Activated naive CD8-positive, alpha-beta T cell treated with anti-CD3 and anti-CD28 coated beads, Interleukin-2, amount 10 ng/mL, durations not matched to agents 7 days and 5 days (primary cell): ENCODE data around the gene ZNF280C. TPM values are rescaled to one million over a fixed set of nuclear protein-coding genes. Genes with fewer than 3 reads are reported as not detected.
"Not testable (repeated sequence)": the region's sequence is repeated elsewhere in the genome, so short reads cannot be mapped to it uniquely, and the experiment has no call there.

Experiments used
- ATAC-seq: fragments of 150-1000 bp; cut with Tn5 transposase; one replicate; pipeline ENCODE4 v1.10.0; 2021; ENCODE audit warnings: low read depth, moderate library complexity
- POLR2A ChIA-PET: fragments of 350-600 bp; sonication (Branson Sonifier 250); formaldehyde crosslinking; loops from one replicate; lab custom pipeline; 2021; ENCODE audit warnings: antibody characterized with exemption; lab: Charles Lee
- DNase-seq: peaks from one replicate; pipeline ENCODE4 v3.0.0; 2021
- H3K27ac Mint-ChIP-seq: one replicate; pipeline ENCODE4 v1.8.0; 2022; ENCODE audit warnings: mild to moderate bottlenecking, mixed read lengths
- H3K27me3 Mint-ChIP-seq: one replicate; pipeline ENCODE4 v1.8.0; 2022; ENCODE audit warnings: mild to moderate bottlenecking, moderate library complexity, mixed read lengths
- H3K36me3 Mint-ChIP-seq: one replicate; pipeline ENCODE4 v1.8.0; 2021; ENCODE audit warnings: mild to moderate bottlenecking, mixed read lengths
- H3K4me1 Mint-ChIP-seq: one replicate; pipeline ENCODE4 v1.8.0; 2021; ENCODE audit warnings: mixed read lengths
- H3K4me3 Mint-ChIP-seq: one replicate; pipeline ENCODE4 v1.8.0; 2022; ENCODE audit warnings: mild to moderate bottlenecking, moderate library complexity, mixed read lengths
- H3K9me3 Mint-ChIP-seq: one replicate; pipeline ENCODE4 v1.8.0; 2021; ENCODE audit warnings: mixed read lengths
- total RNA-seq, 2 experiments: library from RNA; stranded (reverse); gene quantifications; one replicate each; pipeline ENCODE4 v1.2.3, GENCODE V29; 2021

ZNF280C gene
- total RNA-seq, 2 experiments from 2014 or later, result 5.0 to 5.6 TPM

- Mint-ChIP-seq H3K27me3 (peaks cover under 1% of the 10 kb centered on the region), H3K4me3 (no peak overlapping the region), H3K27ac (no peak overlapping the region), H3K36me3 (no peaks in the 10 kb centered on the region), H3K4me1 (no peaks in the 10 kb centered on the region), H3K9me3 (no peaks in the 10 kb centered on the region)
- DNase-seq, result no peak
- POLR2A ChIA-PET, result no interaction called here
- no peak for ATAC-seq
These were observed 16.4 kb upstream of the ZNF280C start for GRCh38 chrX:130285069-130285620.

DNA sequence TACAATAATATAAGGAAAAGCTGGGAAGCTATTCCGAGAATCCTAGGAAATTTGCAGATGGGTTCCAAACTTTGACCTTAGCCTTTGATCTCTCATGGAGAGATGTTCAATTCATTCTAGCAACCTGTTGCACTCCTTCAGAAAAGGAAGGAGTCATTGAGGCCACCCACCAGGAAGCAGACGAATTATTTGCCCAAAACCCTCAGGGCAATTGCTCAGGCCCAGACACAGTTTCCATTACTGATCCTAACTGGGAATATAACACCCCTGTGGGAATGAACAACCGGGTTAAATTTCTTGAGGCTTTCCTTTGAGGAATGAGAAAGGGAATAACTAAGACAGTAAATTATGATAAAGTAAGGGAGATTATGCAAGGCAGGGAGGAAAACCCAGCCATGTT lies 13.5 kb upstream of the ZNF280C start:
- H3K27me3 Mint-ChIP-seq, result peaks cover 2% of the 10 kb centered on the region
- no peak overlapping the region for H3K4me3 Mint-ChIP-seq
- H3K27ac Mint-ChIP-seq, result no peak overlapping the region
- no peaks in the 10 kb centered on the region for H3K4me1 Mint-ChIP-seq
- POLR2A ChIA-PET, result no interaction called here
- DNase-seq (no peak), ATAC-seq (no peak)
- no peaks in the 10 kb centered on the region for H3K36me3 Mint-ChIP-seq
- no peaks in the 10 kb centered on the region for H3K9me3 Mint-ChIP-seq

DNA sequence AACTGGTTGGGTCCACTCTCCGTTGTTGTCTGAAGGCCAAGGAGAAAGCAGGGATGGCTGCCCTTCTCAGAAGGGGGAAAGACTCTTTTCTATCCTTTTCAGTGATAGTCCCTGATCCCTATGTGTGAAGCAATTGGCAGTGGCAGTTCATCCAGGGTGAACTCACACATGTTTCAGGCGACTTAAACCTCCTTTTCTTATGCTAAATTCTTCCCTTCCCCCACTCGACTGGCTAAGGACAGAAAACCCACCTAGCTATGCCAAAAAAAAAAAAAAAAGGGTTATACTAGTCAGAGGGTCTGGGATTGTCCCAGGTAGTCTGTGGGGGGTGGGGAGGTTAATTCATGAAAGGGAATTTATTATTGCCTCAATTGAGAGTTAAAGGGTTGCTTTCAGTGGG lies 12.2 kb upstream of the ZNF280C start:
- no peak for ATAC-seq
- Mint-ChIP-seq H3K9me3 (no peaks in the 10 kb centered on the region), H3K4me1 (peaks cover 4% of the 10 kb centered on the region), H3K36me3 (no peaks in the 10 kb centered on the region), H3K27ac (no peak overlapping the region), H3K4me3 (no peak overlapping the region), H3K27me3 (peaks cover 2% of the 10 kb centered on the region)
- no peak for DNase-seq
- POLR2A ChIA-PET, result no interaction called here

DNA sequence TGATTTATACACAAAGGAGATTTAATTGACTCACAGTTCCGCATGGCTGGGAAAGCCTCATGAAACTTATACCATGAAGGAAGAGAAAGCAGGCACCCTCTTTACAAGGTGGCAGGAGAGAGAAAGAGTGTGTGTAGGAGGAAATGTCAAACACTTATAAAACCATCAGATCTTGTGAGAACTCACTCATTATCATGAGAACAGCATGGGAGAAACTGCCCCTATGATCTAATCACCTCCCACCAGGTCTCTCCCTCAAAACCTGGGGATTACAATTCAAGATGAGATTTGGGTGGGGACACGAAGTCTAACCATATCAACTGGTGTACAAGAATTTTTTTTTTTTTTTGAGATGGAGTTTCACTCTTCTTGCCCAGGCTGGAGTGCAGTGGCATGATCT lies 3.6 kb upstream of the ZNF280C start:
- H3K27me3 Mint-ChIP-seq, H3K27ac Mint-ChIP-seq, H3K9me3 Mint-ChIP-seq, H3K36me3 Mint-ChIP-seq, DNase-seq, ATAC-seq, H3K4me1 Mint-ChIP-seq, H3K4me3 Mint-ChIP-seq, POLR2A ChIA-PET: not testable (repeated sequence)

DNA sequence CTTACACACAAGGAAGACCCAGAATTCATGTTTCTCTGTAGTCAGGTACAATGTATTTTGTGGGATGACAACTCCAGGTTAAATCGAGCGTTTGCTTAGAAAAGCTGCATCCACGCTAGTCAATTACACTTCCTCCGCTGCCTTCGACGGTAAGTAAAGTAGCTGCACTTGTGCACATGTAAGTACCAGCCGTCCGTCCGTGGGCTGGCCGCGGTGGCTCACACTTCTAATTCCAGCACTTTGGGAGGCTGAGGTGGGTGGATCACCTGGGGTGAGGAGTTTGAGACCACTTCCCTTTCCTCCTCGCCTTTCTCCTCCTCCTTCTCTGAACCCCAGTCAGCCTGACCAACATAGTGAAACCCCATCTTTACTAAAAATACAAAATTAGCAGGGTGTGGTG lies 692 bp upstream of the ZNF280C start:
- not testable (repeated sequence) for H3K27me3 Mint-ChIP-seq, H3K27ac Mint-ChIP-seq, H3K4me3 Mint-ChIP-seq, DNase-seq, ATAC-seq, H3K9me3 Mint-ChIP-seq, H3K4me1 Mint-ChIP-seq, H3K36me3 Mint-ChIP-seq
- POLR2A ChIA-PET, result interaction anchor here (1.0 kb wide), 1 partner anchor 70 kb away, joined by 4 read pairs; the partner anchor contains the start of gene SLC25A14

- Mint-ChIP-seq H3K27ac (peak overlapping the region; percentile 85), H3K36me3 (no peaks in the 10 kb centered on the region), H3K4me3 (peak overlapping the region; percentile 89), H3K4me1 (peaks cover 9% of the 10 kb centered on the region), H3K27me3 (no peaks in the 10 kb centered on the region), H3K9me3 (peaks cover 2% of the 10 kb centered on the region)
- ATAC-seq (no peak), DNase-seq (no peak)
- POLR2A ChIA-PET, result no interaction called here
These were observed 697 bp downstream of the ZNF280C start for GRCh38 chrX:130267956-130268448.

GRCh38 chrX:130264573-130264972 lies 4.1 kb downstream of the ZNF280C start:
- ATAC-seq (no peak), DNase-seq (no peak)
- Mint-ChIP-seq H3K27ac (no peak overlapping the region), H3K9me3 (no peaks in the 10 kb centered on the region), H3K4me3 (no peak overlapping the region), H3K36me3 (peaks cover 3% of the 10 kb centered on the region), H3K27me3 (no peaks in the 10 kb centered on the region), H3K4me1 (peaks cover 9% of the 10 kb centered on the region)
- POLR2A ChIA-PET, result interaction anchor here (0.6 kb wide), 1 partner anchor 14 kb away, joined by 8 read pairs; no protein-coding TSS in a partner anchor

DNA sequence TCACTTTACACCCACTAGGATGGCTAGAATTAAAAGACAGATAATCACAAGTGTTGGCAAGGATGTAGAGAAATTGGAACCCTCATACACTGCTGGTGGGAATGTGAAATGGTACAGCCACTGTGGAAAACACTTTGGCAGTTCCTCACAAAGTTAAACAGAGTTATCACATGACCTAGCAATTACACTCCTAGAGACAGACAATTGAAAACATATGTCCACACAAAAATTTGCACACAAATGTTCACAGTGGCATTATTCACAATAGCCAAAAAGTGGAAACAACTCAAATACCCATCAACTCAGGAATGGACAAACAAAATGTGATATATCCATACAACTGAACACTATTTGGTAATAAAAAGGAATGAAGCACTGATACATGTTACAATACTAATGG lies 5.7 kb downstream of the ZNF280C start:
- H3K4me3 Mint-ChIP-seq, result no peak overlapping the region
- H3K27ac Mint-ChIP-seq, result no peak overlapping the region
- H3K36me3 Mint-ChIP-seq, result peaks cover 5% of the 10 kb centered on the region
- peaks cover 9% of the 10 kb centered on the region for H3K4me1 Mint-ChIP-seq
- no peaks in the 10 kb centered on the region for H3K9me3 Mint-ChIP-seq
- ATAC-seq (no peak), DNase-seq (no peak)
- no peaks in the 10 kb centered on the region for H3K27me3 Mint-ChIP-seq
- POLR2A ChIA-PET, result no interaction called here

DNA sequence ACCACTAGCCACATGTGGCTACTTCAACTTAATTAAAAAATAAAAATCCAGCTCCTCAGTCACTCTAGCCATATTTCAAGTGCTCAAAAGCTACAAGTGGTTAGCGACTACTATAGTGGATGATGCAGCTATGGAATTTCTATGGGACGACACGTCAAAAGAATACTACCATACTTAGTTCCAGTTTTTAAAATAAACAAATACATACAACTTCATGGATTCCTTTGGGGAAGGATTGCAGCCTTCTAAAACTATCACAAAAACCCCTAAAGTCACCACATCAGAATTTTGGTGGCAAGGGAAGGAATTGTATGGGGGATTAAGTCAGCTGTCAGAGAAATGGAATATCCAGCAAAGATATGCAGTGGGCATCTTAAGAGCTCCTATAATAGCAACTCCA lies 6.5 kb downstream of the ZNF280C start:
- H3K27me3 Mint-ChIP-seq, result no peaks in the 10 kb centered on the region
- H3K9me3 Mint-ChIP-seq, result no peaks in the 10 kb centered on the region
- H3K4me1 Mint-ChIP-seq, result peaks cover 5% of the 10 kb centered on the region
- ATAC-seq, result no peak
- POLR2A ChIA-PET, result no interaction called here
- no peak overlapping the region for H3K4me3 Mint-ChIP-seq
- H3K27ac Mint-ChIP-seq, result no peak overlapping the region
- DNase-seq, result no peak
- H3K36me3 Mint-ChIP-seq, result peaks cover 5% of the 10 kb centered on the region

DNA sequence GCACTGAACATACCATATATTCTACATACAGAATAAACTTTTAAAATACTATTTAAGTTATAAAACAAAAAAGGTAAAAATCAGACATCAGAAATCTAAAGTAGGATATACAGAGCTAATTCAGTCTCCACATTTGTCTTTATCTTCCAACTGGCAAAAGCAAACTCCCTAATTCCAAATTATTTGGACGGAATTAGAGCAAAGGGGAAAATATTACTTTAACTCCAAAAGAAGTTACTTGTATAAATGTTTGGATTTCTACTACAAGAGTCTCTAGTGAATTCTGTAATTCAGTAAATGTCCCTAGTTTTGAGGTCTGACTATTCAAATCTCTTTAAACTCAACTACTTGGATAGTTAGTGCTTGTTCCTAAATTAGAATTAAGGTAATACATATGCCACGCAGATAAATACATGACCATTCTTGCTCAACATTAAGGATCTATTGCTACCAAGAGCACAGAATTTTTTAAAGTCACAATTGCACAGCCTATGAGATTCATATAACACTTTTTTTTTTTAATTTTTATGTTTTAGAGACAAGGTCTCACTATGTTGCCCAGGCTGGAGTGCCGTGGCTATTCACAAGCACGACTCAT lies 7.3 kb downstream of the ZNF280C start:
- no peak for ATAC-seq
- Mint-ChIP-seq H3K4me1 (peaks cover 5% of the 10 kb centered on the region), H3K27me3 (no peaks in the 10 kb centered on the region), H3K27ac (no peak overlapping the region), H3K9me3 (no peaks in the 10 kb centered on the region), H3K4me3 (no peak overlapping the region), H3K36me3 (peaks cover 5% of the 10 kb centered on the region)
- POLR2A ChIA-PET, result no interaction called here
- DNase-seq, result no peak

- POLR2A ChIA-PET, result no interaction called here
- H3K9me3 Mint-ChIP-seq, result no peaks in the 10 kb centered on the region
- H3K36me3 Mint-ChIP-seq, result peaks cover 11% of the 10 kb centered on the region
- no peaks in the 10 kb centered on the region for H3K4me1 Mint-ChIP-seq
- no peak for ATAC-seq
- DNase-seq, result no peak
- no peaks in the 10 kb centered on the region for H3K27me3 Mint-ChIP-seq
- no peak overlapping the region for H3K4me3 Mint-ChIP-seq
- H3K27ac Mint-ChIP-seq, result no peak overlapping the region
These were observed 8.4 kb downstream of the ZNF280C start for GRCh38 chrX:130260316-130260715.

DNA sequence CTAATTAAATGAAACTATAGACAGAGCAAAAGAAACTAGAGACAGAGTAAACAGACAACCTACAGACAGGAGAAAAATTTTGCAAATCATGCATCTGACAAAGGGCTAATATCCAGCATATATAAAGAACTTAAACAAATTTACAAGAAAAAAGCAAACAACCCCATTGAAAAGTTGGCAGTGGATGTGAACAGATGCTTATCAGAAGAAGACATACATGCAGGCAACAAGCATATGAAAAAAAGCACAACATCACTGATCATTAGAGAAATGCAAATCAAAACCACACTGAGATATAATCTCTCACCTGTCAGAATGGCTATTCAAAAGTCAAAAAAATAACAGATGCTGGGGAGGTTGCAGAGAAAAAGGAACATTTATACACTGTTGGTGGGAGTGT lies 14.8 kb downstream of the ZNF280C start:
- ATAC-seq (no peak), DNase-seq (no peak)
- POLR2A ChIA-PET, result no interaction called here
- H3K36me3 Mint-ChIP-seq, result peaks cover 18% of the 10 kb centered on the region
- no peak overlapping the region for H3K27ac Mint-ChIP-seq
- H3K4me3 Mint-ChIP-seq, result no peak overlapping the region
- no peaks in the 10 kb centered on the region for H3K27me3 Mint-ChIP-seq
- peaks cover 9% of the 10 kb centered on the region for H3K4me1 Mint-ChIP-seq
- H3K9me3 Mint-ChIP-seq, result no peaks in the 10 kb centered on the region

DNA sequence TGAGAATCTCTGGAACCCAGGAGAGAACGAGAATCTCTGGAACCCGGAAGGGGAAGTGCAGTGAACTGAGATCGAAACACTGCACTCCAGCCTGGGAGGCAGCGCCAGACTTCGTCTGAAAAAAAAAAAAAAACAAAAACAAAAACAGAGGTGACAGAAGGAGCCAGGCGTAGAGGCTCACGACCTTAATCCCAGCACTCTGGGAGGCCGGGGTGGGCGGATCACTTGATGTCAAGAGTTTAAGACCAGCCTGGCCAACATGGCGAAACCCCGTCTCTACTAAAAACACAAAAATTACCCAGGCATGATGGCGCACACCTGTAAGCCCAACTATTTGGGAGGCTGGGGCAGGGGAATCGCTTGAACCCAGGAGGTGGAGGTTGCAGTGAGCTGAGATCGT lies 17.0 kb downstream of the ZNF280C start:
- Mint-ChIP-seq H3K27me3 (no peaks in the 10 kb centered on the region), H3K9me3 (no peaks in the 10 kb centered on the region)
- no peak for ATAC-seq

GRCh38 chrX:130247996-130248395 lies 20.7 kb downstream of the ZNF280C start:
- Mint-ChIP-seq H3K27me3 (no peaks in the 10 kb centered on the region), H3K4me1 (peaks cover 9% of the 10 kb centered on the region), H3K27ac (no peak overlapping the region), H3K9me3 (no peaks in the 10 kb centered on the region), H3K36me3 (peaks cover 15% of the 10 kb centered on the region), H3K4me3 (no peak overlapping the region)
- POLR2A ChIA-PET, result no interaction called here
- DNase-seq (no peak), ATAC-seq (no peak)

More for the DNA sequence above, 17.0 kb downstream of the ZNF280C start:
- Mint-ChIP-seq H3K4me3 (no peak overlapping the region), H3K4me1 (peaks cover 9% of the 10 kb centered on the region), H3K36me3 (peaks cover 18% of the 10 kb centered on the region), H3K27ac (no peak overlapping the region)
- no peak for DNase-seq
- POLR2A ChIA-PET, result interaction anchor here (0.7 kb wide), 1 partner anchor 667 kb away, joined by 3 read pairs; no protein-coding TSS in a partner anchor
